ENCODE data around the gene PANX1. TPM values are rescaled to one million over a fixed set of nuclear protein-coding genes. Genes with fewer than 3 reads are reported as not detected.
A peak's percentile ranks its signal among the peaks of the same experiment; 100 is the strongest.

The PANX1 gene
- total RNA-seq, 6 experiments from 2014 or later: 22.5 to 26.7 (median 24.5) TPM

DNA sequence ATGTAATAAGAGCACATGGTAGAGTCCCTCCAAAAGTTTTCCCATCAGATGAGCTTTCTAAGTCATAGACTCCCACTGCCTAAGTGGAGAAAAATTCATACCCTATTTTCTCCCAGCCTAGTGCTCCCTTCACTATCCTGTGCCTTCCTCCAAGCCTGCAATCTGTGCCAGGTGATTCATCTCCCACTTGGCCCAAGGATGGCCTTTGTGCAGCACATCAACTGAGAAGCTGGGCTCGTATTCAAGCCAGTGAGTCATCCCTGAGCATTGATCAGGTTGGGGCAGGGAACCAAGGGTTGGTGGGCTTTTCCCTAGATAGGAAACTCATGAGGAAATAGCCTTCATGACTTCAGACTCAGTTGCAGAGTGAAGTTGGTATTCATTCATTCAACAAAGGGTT is 64.6 kb downstream of the PANX1 start:
- no peaks in the 10 kb centered on the region; the same call in 1 of the 2 replicates for H3K27me3 Mint-ChIP-seq (ENCODE audit: insufficient read depth)
- peaks cover 33% of the 10 kb centered on the region for H3K4me1 Mint-ChIP-seq (ENCODE audit: low read depth)
- H3K9me3 Mint-ChIP-seq: no peaks in the 10 kb centered on the region
- no peak overlapping the region for H3K4me3 Mint-ChIP-seq
- peaks cover 10% of the 10 kb centered on the region for H3K36me3 Mint-ChIP-seq (ENCODE audit: low read depth)
- TF ChIP-seq, protein P1, sequence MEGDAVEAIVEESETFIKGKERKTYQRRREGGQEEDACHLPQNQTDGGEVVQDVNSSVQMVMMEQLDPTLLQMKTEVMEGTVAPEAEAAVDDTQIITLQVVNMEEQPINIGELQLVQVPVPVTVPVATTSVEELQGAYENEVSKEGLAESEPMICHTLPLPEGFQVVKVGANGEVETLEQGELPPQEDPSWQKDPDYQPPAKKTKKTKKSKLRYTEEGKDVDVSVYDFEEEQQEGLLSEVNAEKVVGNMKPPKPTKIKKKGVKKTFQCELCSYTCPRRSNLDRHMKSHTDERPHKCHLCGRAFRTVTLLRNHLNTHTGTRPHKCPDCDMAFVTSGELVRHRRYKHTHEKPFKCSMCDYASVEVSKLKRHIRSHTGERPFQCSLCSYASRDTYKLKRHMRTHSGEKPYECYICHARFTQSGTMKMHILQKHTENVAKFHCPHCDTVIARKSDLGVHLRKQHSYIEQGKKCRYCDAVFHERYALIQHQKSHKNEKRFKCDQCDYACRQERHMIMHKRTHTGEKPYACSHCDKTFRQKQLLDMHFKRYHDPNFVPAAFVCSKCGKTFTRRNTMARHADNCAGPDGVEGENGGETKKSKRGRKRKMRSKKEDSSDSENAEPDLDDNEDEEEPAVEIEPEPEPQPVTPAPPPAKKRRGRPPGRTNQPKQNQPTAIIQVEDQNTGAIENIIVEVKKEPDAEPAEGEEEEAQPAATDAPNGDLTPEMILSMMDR (IDR thresholded peaks at IDR 0.05): no peak
- DNase-seq: peak; percentile 56
- H3K27ac Mint-ChIP-seq: no peak overlapping the region

DNA sequence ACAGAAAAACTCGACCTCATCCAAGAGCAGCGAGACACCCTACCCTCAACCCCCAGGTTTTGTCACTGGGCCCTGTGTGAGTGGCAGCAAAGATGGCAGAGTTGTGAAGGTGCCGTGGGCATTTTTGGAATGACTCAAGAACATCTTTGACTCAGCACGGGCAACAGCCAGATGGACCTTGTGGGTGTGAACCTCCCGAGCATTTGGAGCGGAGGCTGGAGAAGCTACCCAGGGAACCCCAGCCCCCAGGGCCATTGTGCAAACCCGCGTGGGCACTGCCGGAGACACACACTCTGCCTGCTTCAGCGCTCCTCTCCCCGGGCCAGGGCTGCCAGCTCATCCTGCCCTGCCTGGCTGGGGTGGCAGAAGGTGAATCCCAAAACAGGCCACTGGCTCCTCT is 66.1 kb downstream of the PANX1 start:
- no peaks in the 10 kb centered on the region for H3K9me3 Mint-ChIP-seq
- H3K4me3 Mint-ChIP-seq: no peak overlapping the region
- TF ChIP-seq, protein P1 (IDR thresholded peaks at IDR 0.05): no peak
- H3K27ac Mint-ChIP-seq: no peak overlapping the region
- H3K27me3 Mint-ChIP-seq (ENCODE audit: insufficient read depth): no peaks in the 10 kb centered on the region
- H3K36me3 Mint-ChIP-seq (ENCODE audit: low read depth): peaks cover 6% of the 10 kb centered on the region
- H3K4me1 Mint-ChIP-seq (ENCODE audit: low read depth): peaks cover 46% of the 10 kb centered on the region
- DNase-seq: no peak

DNA sequence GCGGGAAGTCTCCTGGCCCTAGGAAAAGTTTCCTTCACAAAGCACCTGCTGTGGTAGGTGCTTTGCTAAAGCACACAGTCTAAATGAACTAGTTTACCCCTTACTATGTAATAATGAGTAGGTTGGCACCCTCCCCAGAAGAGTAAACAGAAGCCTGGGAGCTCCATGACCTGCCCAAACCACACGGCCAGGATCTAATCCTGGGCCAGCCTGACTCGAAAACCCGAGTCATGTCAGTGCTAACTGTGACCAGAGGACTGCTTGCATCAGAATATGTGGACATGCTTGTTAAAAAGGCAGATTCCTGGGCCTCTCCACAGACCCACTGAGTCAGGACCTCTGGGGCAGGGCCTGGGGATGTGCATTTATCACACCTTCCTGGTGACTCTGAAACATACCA is 67.7 kb downstream of the PANX1 start:
- Mint-ChIP-seq H3K4me3 (no peak overlapping the region), H3K4me1 (ENCODE audit: low read depth) (peaks cover 63% of the 10 kb centered on the region), H3K27me3 (ENCODE audit: insufficient read depth) (no peaks in the 10 kb centered on the region), H3K9me3 (no peaks in the 10 kb centered on the region), H3K36me3 (ENCODE audit: low read depth) (no peaks in the 10 kb centered on the region), H3K27ac (no peak overlapping the region; the same call in 1 of the 2 replicates)
- TF ChIP-seq, protein P1 (IDR thresholded peaks at IDR 0.05): no peak
- DNase-seq: no peak

DNA sequence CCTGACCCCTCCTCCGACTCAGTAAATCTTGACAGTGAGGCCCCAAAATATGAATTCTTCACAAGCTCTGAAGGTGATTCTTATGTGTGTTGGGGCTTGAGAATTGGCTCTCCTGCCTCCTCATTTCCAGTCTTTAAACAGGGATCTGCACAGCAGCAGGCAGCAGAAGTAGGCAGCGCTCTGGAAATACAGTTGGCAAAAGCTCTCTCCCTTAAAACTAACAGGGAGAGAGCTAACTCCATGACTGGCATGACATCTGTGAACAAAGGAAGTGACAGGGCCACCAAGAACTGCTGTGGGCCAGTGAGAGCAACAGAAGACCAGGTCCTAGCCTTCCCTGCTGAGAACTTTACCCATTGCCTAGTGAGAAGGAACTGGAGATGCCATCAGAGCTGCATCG is 70.1 kb downstream of the PANX1 start:
- Mint-ChIP-seq H3K36me3 (ENCODE audit: low read depth) (no peaks in the 10 kb centered on the region), H3K4me1 (ENCODE audit: low read depth) (peaks cover 57% of the 10 kb centered on the region), H3K27ac (no peak overlapping the region), H3K9me3 (no peaks in the 10 kb centered on the region), H3K4me3 (no peak overlapping the region), H3K27me3 (ENCODE audit: insufficient read depth) (peaks cover 1% of the 10 kb centered on the region; the same call in 1 of the 2 replicates)
- TF ChIP-seq, protein P1 (IDR thresholded peaks at IDR 0.05): no peak
- no peak for DNase-seq

- no peak for DNase-seq
- Mint-ChIP-seq H3K4me3 (no peak overlapping the region), H3K4me1 (ENCODE audit: low read depth) (peaks cover 55% of the 10 kb centered on the region), H3K27ac (peak overlapping the region; percentile 80), H3K36me3 (ENCODE audit: low read depth) (no peaks in the 10 kb centered on the region), H3K27me3 (ENCODE audit: insufficient read depth) (peaks cover 1% of the 10 kb centered on the region; the same call in 1 of the 2 replicates), H3K9me3 (no peaks in the 10 kb centered on the region)
- TF ChIP-seq, protein P1 (IDR thresholded peaks at IDR 0.05): no peak
Observed at GRCh38 chr11:94199136-94200130, 70.8 kb downstream of the PANX1 start.
